HEK293 (cell line): ENCODE results near the gene LARGE1.

Source experiments
- RBAK ChIP-seq: fragments of 450-650 bp; formaldehyde crosslinking; IDR thresholded peaks from 2 replicates; pipeline ENCODE4 v1.5.1; 2016; ENCODE audit warnings: missing biosample characterization, missing genetic modification characterization
- SETDB1 ChIP-seq: IDR thresholded peaks from one replicate; pipeline ENCODE4 v1.6.1; 2017; ENCODE audit warnings: mild to moderate bottlenecking, low read length, moderate library complexity, mixed read lengths; ENCODE audit not compliant: insufficient read length
- ZFP41 ChIP-seq: fragments of 450-650 bp; formaldehyde crosslinking; IDR thresholded peaks from 2 replicates; pipeline ENCODE4 v1.5.1; 2016; ENCODE audit warnings: missing biosample characterization, missing genetic modification characterization, borderline replicate concordance
- ZNF24 ChIP-seq: fragments of 450-650 bp; formaldehyde crosslinking; IDR thresholded peaks from 2 replicates; pipeline ENCODE4 v1.5.1; 2016; ENCODE audit warnings: missing biosample characterization, missing genetic modification characterization
- ZNF501 ChIP-seq: fragments of 450-650 bp; formaldehyde crosslinking; IDR thresholded peaks from 2 replicates; pipeline ENCODE4 v1.5.1; 2016; ENCODE audit warnings: missing biosample characterization, missing genetic modification characterization
- ZNF596 ChIP-seq: fragments of 450-650 bp; IDR thresholded peaks from 2 replicates; pipeline ENCODE4 v1.5.0; 2018; ENCODE audit warnings: missing biosample characterization, mild to moderate bottlenecking, missing genetic modification characterization, moderate library complexity
- ZNF843 ChIP-seq: fragments of 450-650 bp; formaldehyde crosslinking; IDR thresholded peaks from 2 replicates; pipeline ENCODE4 v1.5.1; 2016; ENCODE audit warnings: missing biosample characterization, missing genetic modification characterization
- TF ChIP-seq, protein P1 (sequence below): IDR thresholded peaks from 2 replicates; pipeline ENCODE4 v1.6.1; 2011; ENCODE audit warnings: mild to moderate bottlenecking, low read depth, low read length, borderline replicate concordance
- TF ChIP-seq, protein P2 (sequence below): fragments of 450-650 bp; formaldehyde crosslinking; IDR thresholded peaks from 2 replicates; pipeline ENCODE4 v1.5.1; 2016; ENCODE audit warnings: missing biosample characterization, missing genetic modification characterization

DNA sequence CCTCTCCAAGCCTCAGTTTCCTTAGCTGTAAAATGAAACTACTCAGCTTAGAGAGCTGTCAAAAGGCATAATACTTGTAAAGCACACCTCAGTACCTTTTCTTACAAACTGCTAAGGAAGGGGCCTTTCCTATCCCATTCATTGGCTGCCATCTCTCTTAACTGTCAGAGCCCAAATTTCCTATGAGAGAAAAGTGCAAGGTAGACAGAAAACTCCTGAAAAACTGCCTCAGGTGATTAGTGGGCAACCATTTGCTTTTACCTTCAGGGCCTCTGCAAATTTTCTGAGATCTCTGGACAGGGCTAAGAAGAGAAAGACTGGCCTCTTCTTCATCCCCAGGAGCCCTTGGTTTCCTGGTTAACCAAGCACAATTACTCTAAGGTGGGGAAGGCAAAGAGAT lies 13.8 kb downstream of the LARGE1 start:
- TF ChIP-seq RBAK (tag by site-specific recombination) (no peak), ZNF24 (no peak), ZNF501 (tag by site-specific recombination) (no peak), ZNF843 (no peak), SETDB1 (no peak), ZFP41 (tag by site-specific recombination) (no peak), ZNF596 (no peak)
- TF ChIP-seq, protein P1, sequence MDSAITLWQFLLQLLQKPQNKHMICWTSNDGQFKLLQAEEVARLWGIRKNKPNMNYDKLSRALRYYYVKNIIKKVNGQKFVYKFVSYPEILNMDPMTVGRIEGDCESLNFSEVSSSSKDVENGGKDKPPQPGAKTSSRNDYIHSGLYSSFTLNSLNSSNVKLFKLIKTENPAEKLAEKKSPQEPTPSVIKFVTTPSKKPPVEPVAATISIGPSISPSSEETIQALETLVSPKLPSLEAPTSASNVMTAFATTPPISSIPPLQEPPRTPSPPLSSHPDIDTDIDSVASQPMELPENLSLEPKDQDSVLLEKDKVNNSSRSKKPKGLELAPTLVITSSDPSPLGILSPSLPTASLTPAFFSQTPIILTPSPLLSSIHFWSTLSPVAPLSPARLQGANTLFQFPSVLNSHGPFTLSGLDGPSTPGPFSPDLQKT: no peak
- TF ChIP-seq, protein P2, sequence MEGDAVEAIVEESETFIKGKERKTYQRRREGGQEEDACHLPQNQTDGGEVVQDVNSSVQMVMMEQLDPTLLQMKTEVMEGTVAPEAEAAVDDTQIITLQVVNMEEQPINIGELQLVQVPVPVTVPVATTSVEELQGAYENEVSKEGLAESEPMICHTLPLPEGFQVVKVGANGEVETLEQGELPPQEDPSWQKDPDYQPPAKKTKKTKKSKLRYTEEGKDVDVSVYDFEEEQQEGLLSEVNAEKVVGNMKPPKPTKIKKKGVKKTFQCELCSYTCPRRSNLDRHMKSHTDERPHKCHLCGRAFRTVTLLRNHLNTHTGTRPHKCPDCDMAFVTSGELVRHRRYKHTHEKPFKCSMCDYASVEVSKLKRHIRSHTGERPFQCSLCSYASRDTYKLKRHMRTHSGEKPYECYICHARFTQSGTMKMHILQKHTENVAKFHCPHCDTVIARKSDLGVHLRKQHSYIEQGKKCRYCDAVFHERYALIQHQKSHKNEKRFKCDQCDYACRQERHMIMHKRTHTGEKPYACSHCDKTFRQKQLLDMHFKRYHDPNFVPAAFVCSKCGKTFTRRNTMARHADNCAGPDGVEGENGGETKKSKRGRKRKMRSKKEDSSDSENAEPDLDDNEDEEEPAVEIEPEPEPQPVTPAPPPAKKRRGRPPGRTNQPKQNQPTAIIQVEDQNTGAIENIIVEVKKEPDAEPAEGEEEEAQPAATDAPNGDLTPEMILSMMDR (tag by site-specific recombination): no peak
